HL-60 (cell line): ENCODE measurements around the gene NDFIP1.

ENCODE experiments used
- GABPA ChIP-seq: IDR thresholded peaks from 2 replicates; pipeline ENCODE4 v1.6.1; 2012; ENCODE audit warnings: low read depth
- TF ChIP-seq, protein P1 (sequence below): IDR thresholded peaks from one replicate; pipeline ENCODE4 v1.5.1; 2011; ENCODE audit warnings: low read length, control low read depth, inconsistent platforms; ENCODE audit not compliant: insufficient read depth
- TF ChIP-seq, protein P2 (sequence below): IDR thresholded peaks from 2 replicates; pipeline ENCODE4 v1.6.1; 2012; ENCODE audit warnings: low read depth; ENCODE audit not compliant: insufficient replicate concordance

DNA sequence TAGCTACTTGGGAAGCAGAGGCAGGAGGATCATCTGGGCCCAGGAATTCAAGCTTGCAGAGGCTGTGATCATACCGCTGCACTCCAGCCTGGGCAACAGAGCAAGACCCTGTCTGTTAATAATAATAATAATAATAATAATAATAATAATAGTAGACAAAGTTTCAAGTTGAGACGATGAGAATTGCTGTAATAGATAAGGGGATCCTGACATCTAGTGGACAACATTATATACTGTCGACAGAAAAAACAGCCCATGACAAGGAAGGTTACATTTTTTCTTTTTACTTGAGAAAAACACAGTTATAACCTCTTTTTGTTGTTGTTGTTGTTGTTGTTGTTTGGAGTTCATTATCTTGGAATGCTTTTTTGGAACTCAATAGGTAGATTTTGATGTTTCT, 35.3 kb downstream of the NDFIP1 start:
- TF ChIP-seq, protein P1, sequence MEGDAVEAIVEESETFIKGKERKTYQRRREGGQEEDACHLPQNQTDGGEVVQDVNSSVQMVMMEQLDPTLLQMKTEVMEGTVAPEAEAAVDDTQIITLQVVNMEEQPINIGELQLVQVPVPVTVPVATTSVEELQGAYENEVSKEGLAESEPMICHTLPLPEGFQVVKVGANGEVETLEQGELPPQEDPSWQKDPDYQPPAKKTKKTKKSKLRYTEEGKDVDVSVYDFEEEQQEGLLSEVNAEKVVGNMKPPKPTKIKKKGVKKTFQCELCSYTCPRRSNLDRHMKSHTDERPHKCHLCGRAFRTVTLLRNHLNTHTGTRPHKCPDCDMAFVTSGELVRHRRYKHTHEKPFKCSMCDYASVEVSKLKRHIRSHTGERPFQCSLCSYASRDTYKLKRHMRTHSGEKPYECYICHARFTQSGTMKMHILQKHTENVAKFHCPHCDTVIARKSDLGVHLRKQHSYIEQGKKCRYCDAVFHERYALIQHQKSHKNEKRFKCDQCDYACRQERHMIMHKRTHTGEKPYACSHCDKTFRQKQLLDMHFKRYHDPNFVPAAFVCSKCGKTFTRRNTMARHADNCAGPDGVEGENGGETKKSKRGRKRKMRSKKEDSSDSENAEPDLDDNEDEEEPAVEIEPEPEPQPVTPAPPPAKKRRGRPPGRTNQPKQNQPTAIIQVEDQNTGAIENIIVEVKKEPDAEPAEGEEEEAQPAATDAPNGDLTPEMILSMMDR = no peak
- TF ChIP-seq GABPA = no peak
- TF ChIP-seq, protein P2, sequence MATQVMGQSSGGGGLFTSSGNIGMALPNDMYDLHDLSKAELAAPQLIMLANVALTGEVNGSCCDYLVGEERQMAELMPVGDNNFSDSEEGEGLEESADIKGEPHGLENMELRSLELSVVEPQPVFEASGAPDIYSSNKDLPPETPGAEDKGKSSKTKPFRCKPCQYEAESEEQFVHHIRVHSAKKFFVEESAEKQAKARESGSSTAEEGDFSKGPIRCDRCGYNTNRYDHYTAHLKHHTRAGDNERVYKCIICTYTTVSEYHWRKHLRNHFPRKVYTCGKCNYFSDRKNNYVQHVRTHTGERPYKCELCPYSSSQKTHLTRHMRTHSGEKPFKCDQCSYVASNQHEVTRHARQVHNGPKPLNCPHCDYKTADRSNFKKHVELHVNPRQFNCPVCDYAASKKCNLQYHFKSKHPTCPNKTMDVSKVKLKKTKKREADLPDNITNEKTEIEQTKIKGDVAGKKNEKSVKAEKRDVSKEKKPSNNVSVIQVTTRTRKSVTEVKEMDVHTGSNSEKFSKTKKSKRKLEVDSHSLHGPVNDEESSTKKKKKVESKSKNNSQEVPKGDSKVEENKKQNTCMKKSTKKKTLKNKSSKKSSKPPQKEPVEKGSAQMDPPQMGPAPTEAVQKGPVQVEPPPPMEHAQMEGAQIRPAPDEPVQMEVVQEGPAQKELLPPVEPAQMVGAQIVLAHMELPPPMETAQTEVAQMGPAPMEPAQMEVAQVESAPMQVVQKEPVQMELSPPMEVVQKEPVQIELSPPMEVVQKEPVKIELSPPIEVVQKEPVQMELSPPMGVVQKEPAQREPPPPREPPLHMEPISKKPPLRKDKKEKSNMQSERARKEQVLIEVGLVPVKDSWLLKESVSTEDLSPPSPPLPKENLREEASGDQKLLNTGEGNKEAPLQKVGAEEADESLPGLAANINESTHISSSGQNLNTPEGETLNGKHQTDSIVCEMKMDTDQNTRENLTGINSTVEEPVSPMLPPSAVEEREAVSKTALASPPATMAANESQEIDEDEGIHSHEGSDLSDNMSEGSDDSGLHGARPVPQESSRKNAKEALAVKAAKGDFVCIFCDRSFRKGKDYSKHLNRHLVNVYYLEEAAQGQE = no peak
